HG03175 (cell line): ENCODE measurements around the gene LY9.

Source experiments
- ATAC-seq: cut with Tn5 transposase; IDR thresholded peaks from one replicate; pipeline ENCODE4 v1.9.1; 2021; ENCODE audit warnings: mild to moderate bottlenecking, moderate library complexity; ENCODE audit not compliant: unreplicated experiment

LY9 gene

GRCh38 chr1:160800645-160801408 is 4.9 kb downstream of the LY9 start:
- ATAC-seq: no peak

DNA sequence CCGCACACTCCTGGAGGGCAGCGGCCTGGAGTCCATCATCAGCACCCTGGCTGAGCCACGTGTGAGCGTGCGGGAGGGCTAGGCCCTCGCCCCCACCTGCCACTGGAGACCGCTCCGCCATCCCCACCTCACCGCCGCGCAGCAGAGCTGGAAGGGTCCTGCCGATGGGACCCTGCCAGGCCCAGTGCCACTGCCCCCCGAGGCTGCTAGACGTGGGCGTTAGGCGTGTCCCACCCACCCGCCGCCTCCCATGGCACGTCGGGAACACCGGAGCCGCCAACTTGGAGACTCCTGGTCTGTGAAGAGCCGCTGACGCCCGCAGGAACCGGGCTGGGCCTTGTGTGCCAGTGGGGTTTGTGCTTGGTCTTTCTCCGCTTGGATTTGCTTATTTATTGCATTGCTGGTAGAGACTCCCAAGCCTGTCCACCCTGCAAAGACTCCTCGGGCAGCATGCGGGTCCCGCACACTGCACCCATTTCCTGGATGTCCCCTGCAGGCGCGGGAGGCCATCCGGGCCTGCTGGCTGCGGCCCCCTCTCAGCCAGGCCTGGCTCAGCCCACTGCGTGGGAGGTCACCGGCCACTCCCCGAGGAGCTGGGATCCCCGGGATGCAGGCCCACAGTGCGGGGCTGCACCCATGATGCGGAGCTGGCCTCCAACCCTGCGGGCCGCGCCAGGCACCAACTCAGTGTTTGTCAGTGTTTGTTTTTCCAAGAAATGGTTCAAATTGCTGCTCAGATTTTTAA is 6.0 kb downstream of the LY9 start:
- ATAC-seq: no peak

- no peak for ATAC-seq
Measured at GRCh38 chr1:160806109-160806665, 10.2 kb downstream of the LY9 start.

GRCh38 chr1:160806784-160807183 is 10.8 kb downstream of the LY9 start:
- no peak for ATAC-seq

DNA sequence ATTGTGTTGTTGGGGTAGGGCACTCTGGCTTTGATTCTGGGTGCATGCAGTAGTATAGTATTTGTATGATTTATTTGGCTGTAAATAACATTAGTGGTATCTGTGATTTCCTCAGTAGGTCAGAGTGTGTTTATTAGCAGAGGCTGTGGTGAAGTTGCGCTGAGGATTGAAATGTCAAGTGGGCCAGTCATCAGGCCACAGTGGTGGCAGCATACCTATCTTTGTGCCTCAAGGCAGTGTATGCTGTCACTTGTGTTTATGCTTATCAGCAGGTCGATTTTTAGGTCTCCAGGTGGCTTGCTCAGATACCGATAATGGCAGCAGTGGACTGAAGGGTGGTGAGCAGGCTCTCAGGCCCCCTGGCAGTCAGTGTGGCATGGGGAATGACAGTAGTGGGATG is 11.3 kb downstream of the LY9 start:
- no peak for ATAC-seq

GRCh38 chr1:160807738-160808137 is 11.8 kb downstream of the LY9 start:
- ATAC-seq: no peak

DNA sequence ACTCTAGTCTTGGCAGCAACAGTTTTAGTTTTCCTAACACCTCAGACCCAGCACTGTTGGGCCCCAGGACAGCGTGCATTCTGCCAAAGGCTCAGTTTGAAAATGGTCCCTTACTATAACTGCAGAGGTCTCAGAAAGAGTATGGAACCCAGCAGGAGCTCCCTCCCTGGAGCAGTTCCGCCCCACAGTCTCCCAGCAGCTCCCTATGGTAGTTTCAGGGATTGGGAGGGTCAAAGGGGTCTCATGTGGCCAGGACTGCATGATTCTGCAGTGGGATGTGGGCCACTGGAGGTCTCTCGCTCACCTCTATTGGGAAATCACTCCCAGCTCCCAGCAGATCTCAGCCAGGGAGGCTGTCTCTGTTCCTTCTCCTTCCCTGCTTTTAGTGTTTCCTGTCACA is 12.3 kb downstream of the LY9 start:
- no peak for ATAC-seq

- no peak for ATAC-seq
Measured at GRCh38 chr1:160810486-160810885, 14.5 kb downstream of the LY9 start.

DNA sequence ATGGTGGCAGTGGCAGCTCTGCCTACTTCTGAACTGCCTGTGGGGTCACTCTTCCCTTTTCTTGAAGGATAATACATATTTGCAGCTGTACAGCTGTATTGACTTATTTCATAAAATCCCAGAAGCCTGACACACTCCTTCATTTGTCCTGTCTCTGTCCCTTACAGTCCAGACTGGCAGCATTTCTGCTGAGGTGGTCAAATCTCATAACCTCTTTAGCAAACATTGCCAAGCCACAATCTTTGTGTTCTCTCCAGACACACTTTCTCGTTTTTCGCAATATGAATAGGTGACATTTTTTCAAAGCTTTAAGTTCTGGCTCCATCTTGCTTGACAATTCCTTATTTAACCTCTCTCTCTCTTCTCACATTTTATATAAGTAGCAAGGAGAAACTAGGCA is 15.2 kb downstream of the LY9 start:
- ATAC-seq: no peak

DNA sequence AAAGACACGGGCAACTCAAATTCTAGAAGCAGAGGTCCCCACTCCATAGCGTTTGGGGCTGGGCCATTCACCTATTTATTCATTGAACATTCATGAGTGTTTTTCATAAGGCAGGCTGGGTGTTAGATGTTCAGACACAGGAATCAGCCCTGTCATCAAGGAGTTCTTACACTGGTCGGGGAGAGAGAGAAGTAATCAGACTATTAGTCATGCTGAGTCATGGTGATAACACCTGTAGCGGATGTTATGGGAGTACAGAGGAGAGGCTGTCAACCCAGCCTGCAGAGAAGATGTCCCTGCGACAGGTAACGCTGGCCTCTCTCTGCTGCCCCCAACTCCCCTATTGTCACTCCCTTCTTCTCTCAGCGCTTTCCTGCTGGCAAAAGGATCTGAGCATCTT is 17.2 kb downstream of the LY9 start:
- no peak for ATAC-seq

DNA sequence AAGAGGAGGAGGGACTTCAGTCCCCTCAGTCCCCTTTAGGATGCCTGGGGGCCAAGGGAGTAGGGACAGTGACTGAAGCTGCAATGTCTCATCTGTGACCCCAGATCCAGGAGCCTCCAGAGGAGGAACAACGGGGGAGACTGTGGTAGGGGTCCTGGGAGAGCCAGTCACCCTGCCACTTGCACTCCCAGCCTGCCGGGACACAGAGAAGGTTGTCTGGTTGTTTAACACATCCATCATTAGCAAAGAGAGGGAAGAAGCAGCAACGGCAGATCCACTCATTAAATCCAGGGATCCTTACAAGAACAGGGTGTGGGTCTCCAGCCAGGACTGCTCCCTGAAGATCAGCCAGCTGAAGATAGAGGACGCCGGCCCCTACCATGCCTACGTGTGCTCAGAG is 18.3 kb downstream of the LY9 start:
- no peak for ATAC-seq

- no peak for ATAC-seq
Measured at GRCh38 chr1:160814856-160815255, 18.9 kb downstream of the LY9 start.

- no peak for ATAC-seq
Measured at GRCh38 chr1:160818207-160818937, 22.4 kb downstream of the LY9 start.

- no peak for ATAC-seq
Measured at GRCh38 chr1:160819186-160819585, 23.2 kb downstream of the LY9 start.

GRCh38 chr1:160821627-160822026 is 25.7 kb downstream of the LY9 start:
- no peak for ATAC-seq

GRCh38 chr1:160823296-160823695 is 27.3 kb downstream of the LY9 start:
- ATAC-seq: no peak

- no peak for ATAC-seq
Measured at GRCh38 chr1:160826546-160826945, 30.6 kb downstream of the LY9 start.

DNA sequence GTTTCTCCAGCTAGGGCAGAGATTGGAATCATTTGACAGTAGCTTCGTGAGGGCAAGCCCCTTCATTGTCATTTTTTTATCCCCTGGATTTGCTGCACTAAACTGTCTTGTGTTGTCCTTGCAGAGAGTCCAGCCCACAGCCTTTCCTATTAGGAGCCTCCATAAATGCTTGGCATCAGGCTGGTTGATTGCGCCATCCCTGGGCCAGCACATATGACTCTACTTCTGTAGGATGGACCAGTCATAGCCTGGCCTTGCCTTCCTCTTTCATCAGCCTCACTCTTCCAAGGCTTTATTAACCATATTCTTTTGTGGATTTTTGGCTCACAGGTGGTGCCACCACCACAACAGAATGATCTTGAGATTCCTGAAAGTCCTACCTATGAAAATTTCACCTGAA is 31.4 kb downstream of the LY9 start:
- no peak for ATAC-seq

DNA sequence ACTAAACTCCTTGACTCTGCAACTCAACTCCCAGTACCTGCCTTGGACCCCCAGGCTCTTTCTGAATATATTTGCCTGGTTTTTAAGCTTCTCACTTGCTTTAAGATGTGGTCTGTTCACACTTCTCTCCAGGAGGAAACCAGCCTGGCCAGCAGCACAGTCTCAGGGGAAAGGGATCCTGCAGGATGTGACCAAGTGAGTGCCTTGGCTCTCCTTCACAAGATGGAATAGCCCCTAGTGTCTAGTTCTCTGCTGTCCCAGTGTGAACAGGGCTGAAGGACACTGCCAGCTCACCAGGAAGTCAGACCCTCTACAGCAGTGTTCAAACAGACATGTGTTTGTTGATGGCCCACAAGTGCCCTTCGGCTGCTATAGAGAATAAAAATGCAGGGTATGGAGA is 33.8 kb downstream of the LY9 start:
- ATAC-seq: no peak

GRCh38 chr1:160830321-160831153 is 34.6 kb downstream of the LY9 start:
- no peak for ATAC-seq
